ENCODE results near the gene POU2AF2. TPM values are rescaled to one million over a fixed set of nuclear protein-coding genes. Genes with fewer than 3 reads are reported as not detected.
"Not testable (repeated sequence)": the region's sequence is repeated elsewhere in the genome, so short reads cannot be mapped to it uniquely, and the experiment has no call there.

The POU2AF2 gene
- polyA plus RNA-seq, 1 donor = not detected

DNA sequence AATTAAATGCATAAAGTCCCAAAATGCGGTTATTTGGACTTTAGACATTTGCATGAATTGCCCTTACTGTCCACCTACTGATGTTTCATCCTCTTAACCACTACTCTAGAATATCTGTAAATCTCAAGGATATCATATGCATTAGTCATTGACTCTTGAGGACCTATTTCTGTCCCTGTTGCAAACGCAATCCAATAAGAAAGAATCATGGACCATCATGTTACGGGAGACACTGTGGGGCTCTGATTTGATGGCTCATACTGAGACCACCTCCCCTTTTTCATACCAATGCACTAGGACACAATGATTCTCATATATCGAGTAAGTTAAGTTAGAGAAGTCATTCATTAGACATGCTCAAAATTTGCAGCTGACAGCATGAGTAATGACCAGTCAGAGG is 14.4 kb downstream of the POU2AF2 start:
- no peak for DNase-seq

DNA sequence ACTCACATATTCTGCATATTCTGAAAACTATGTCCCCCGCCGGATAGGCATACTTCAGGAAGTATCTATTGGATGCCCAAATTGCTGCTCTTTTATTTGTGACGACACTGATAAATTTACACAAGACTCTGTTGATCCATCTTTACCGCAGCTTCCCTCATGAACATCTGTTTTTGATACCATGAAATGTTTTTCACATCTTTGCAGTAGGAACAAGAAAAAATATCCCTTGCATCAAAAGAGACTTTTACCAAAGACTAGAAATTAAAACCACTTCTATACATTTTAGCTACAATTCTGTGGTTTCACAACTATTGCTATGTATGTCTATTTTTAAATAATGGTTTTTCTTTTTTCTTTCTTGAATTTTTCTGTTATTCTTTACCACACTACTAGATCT is 15.3 kb downstream of the POU2AF2 start:
- no peak for DNase-seq

DNA sequence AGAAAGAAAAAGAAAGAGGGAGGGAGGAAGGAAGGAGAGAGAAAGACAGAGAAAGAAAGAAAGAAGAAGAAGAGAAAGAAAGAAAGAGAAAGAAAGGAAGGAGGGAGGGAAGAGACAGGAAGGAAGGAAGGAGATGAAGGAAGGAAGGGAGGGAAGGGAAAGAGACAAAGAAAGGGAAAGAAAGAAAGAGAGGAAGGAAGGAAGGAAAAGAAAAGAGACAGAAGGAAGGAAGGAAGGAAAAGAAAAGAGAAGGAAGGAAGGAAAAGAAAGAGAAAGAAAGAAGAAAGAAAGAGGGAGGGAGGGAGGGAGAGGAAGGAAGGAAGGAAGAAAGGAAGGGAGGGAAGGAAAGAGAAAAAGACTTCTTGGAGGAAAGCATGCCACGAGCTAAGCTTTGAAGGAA is 19.1 kb downstream of the POU2AF2 start:
- no peak for DNase-seq

DNA sequence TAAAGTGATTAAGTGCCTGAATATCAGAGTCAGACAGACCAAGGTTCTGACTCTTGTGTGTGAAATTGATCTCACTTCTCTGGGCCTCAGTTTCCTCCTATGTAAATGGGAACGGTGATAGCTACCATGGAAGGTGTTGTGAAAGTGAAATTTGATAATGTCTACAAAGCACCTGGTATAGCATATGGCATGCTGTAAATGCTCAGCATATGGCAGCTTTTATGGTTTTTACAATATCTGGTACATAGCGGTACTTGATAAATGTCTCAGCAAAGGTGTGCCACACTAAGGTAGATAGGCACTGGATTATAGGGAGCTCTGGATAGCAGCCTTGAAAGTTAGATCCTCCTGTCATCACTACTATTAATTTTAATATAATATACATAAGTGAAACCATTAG is 19.9 kb downstream of the POU2AF2 start:
- no peak for DNase-seq

DNA sequence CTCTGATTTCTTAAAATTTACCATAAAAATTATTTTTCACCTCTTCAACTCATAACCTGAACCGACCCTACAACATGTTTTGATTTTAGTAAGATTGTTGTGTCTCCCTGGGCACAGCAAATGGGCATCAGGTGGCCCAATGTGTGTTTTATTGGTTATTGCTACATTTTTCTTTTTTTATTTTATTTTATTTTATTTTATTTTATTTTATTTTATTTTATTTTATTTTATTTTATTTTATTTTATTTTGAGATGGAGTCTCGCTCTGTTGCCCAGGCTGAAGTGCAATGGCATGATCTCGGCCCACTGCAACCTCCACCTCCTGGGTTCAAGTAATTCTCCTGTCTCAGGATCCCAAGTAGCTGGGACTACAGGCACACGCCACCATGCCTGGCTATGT is 22.8 kb downstream of the POU2AF2 start:
- DNase-seq = not testable (repeated sequence)

DNA sequence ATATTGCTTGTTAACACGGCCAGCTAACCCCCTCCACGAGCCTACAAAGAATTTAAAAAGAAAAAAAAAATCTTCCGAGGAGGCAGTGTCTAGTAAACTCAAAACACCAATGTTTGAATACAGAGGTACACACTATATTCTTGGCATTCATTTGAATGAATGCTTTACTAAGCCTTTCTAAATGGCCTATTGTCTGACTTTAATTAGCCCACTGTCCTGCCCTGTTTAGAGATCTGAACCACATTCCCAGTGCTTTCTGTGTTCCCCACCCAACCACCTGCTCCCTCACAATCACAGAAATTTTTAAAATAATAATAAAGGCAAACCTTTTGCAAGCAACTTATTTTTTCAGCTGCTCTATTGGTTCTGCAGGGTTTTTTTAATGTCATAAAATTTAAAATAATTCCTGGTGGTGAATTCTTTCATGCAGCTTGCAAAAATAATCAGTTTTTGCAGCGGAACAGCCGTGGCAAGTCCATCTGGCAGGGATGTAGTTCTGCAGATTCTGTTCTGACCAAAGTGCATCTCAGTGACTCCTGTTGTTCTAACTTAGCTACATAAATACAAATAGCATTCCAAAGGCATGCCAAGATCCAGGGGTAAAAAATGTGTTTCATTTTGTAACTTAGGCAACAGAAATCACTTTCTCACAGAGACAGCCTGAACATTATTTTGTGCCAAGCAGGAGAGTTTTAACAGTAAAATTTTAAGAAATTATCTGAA is 23.8 kb downstream of the POU2AF2 start:
- DNase-seq = peak; percentile 42

DNA sequence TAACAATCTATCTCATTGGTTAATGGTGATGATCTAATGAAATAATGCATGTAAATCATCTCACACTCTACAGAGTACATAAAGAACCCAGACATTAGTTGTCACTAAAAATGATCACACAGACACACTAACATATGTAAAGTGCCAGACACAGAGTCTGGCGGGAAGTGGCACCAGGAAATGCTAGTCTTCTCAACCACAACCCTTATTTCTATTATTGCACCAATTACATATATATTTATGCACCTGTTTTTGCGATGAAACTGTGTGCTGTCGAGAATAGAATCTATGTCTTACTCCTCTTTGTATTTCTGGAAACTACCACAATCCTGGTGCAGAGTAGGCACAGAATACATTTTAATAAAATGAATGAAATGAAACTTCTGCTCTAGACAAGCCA is 26.9 kb downstream of the POU2AF2 start:
- no peak for DNase-seq

DNA sequence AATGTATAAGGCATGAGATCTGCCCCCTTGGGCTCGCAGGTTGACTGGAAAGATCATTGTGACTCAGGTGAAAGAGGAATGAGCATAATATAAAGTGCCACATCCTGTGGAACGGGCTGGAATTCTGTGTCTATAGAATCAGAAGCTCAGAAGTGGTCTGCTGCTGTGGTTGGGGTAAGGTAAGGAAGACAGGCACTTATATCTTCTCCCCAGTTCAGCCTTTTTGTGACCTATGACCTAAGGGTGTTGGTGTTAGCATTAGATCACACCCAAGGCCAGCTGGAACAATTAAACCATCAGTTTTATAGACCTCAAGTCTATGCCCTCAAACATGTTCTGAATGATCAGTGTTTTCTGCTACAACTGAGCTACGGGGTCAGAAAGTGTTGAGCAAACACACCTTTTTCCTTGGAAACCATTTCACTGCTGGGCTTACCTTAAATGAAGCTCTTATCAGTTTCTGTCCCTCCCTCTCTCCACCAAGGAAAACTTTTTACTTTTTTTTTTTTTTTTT is 37.1 kb downstream of the POU2AF2 start:
- DNase-seq = no peak

DNA sequence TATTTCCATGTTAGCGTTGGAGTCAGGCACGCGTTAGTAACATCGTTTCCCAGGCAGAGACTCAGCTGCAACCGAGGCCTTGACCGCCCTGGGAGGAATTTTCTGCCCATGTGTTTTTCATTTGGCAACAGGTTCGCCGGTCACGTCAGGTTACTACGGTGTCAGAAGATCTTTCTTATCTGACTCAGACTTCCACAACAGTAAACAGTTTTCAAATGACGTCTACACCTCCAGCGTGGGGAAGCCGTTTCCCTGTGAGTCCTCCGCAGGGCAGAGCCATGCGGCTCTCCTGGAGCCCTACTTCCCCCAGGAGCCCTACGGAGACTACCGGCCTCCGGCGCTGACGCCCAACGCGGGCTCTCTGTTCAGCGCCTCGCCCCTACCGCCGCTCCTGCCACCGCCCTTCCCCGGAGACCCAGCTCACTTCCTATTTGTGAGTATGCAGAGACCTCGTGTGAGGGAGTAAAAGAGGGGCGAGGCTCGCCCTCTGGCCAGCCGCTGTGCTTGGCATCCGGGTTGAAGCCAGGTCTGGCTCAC is 38.5 kb downstream of the POU2AF2 start:
- no peak for DNase-seq

DNA sequence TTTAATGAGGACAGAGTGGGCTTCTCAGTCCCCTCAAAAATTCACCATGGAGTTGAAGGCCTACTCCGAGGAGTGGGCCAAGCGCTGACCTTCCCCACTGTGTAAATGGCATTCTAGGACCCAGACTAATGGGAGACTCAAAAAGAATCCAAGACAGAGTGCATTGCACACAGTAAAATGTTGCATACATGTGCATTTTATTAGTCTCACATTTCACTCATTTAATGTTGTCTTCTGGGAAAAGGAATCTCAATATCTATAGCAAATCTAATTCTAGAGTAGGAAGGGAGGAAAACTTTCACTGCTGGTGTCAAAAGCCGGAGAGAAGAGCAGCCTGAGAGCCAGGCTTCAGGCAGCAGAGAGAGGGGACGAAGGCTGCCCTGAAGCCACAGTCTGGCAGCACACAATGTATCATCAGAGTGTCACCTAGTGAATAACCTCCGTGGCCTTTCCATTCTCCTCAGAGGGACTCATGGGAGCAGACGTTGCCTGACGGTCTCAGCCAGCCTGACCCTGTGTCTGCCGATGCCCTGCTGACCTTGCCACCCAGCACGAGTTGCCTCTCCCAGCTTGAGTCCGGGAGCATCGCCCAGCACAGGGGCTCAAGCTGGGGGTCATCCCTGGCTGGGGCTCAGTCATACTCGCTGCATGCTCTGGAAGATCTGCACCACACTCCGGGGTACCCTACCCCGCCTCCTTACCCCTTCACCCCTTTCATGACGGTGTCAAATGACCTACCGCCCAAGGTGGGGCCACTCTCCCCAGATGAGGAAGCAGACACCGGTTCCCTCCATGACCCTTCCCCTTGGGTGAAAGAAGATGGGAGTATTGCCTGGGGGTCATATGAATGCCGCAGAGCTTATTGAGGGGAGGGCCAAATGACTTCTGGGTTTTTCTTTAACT is 39.9 kb downstream of the POU2AF2 start:
- no peak for DNase-seq

DNA sequence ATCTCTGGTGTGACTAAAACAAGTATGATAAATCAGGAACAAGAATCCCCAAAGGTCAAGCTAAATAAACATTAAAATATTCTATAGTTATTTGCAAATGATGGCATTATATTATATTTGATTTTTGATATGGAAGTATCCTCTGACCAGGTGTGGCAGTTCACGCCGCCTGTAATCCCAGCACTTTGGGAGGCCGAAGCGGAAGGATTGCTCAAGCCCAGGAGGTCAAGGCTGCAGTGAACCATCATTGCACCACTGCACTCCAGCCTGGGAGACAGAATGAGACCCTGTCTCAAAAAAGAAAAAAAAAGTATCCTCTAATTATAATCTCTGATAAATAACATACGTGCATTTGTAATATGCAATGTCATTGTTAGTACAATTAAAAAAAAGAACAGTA is 46.2 kb downstream of the POU2AF2 start:
- no peak for DNase-seq

DNA sequence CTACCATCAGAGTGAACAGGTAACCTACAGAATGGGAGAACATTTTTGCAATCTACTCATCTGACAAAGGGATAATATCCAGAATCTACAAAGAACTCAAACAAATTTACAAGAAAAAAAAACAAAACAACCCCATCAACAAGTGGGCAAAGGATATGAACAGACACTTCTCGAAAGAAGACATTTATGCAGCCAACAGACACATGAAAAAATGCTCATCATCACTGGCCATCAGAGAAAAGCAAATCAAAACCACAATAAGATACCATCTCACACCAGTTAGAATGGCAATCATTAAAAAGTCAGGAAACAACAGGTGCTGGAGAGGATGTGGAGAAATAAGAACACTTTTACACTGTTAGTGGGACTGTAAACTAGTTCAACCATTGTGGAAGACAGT is 46.9 kb downstream of the POU2AF2 start:
- DNase-seq = not testable (repeated sequence)

DNA sequence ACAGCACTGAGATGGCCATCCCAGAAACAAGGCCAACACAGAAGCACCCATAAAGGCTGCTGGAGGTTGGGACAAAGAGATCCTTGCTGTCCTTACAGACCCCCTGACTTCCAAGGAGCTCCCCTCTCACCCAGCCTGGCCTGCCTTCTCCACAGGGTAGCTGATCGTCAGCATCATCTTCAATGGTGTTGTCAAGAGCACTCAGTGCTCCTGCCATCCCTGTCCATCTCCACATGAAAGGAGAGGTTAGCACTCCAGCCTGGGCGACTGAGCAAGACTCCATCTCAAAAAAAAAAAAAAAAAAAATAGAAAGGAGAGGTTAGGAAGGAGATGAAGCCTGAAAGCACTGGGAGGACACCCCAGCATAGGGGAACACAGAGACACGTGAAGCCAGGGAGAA is 50.7 kb downstream of the POU2AF2 start:
- DNase-seq = no peak

DNA sequence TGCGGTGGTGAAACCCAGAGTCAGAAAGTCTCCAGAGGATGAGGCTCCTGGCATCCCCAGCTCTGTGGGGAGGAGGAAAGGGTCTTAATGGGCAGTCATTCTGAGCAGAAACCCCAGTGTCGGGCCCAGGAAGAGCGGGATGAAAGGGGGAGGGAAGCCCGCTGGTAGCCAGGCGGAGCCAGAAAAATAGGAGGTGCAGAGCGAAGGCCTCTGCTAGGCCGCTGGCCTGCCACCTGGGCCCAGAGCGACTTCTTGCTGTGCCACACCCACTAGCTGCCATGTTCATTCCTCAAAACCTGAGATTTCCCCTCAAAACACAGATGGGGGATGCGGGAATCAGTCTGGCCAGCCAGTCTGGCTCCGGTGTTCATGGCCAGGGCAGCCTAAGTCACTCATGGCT is 52.2 kb downstream of the POU2AF2 start:
- no peak for DNase-seq

DNA sequence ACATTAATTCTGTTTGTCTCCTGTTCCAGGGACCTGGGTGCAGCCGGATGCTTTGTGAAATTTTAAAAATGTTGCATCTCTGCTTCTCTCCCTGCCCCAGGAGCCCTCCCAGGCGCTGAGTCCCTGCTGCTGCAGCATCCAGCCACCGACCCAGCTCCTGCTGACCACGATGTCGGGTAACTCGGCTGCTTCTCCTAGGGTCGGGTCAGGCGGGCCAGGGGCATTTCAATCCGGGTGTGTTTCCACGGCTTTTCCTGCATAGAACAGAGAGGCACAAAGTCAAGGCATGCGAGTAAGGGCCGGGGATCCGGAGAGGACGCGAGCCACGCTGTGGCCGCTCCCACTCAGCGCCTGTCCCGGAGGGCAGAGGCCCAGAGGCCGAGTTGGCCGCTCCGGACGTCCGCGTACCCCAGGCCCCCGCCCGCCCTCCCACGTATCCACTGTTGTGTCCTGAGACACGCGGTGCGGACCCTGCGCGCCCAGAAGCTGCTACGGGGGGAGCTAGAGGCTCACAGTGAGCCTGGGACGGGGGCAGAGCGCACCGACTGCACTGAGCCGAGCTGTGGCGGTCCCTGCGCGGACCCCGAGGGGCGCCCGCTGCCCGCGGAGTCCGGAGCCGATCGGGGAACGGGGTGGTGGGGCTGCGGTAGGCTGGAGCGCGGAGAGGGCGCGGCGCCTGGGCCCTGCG is 53.0 kb downstream of the POU2AF2 start, which contains the start of gene POU2AF3:
POU2AF3 (plus strand) TSS at position 134 of the 688 bp plus-strand sequence; CDS start at position 170, 36 bp downstream.
- DNase-seq = no peak

DNA sequence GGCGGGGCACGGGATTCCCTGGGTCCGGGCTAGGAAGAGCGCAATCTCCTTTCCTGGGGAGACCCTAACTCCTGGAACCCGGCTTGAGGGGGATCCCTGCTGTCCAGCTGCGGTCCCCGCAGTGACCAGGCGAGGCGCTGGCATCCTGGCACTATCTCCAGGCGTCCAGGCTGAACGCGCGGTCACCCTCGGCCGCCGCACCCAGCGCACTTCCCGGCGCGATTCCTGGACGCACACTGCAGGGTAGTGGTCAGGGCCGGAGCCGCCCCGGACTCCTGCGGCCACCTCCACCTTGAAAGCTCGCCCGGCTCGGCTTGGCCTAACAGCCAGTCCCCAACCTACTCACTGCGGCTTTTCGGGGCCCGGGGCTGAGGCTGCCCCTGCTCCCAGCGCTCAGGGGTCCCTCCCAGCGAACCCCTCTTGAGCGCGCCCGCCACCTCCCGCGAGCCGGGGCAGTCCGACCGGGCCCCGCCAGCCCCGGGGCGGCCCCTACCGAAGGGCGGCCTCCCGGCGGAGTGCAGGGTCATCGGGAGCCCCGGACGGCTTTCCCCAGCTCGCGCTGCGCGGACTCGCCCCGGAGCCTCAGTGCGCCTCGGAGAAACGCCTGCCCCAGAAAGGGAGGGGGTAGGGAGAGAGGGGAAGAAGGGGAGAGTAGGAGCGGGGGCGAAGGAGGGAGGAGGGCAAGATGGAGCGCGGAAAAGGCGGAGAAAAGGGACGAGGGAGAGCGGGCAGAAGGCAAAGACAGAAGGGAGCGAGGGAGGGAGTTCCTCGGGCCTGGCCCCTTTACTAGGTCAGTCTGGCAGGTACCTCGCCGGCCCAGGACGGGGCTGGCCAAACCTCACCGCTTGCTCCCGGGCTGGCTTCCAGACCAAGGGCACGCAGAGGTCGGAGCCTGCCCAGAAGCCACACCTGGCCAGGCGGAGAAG is 53.8 kb downstream of the POU2AF2 start:
- peak; percentile 67 for DNase-seq

DNA sequence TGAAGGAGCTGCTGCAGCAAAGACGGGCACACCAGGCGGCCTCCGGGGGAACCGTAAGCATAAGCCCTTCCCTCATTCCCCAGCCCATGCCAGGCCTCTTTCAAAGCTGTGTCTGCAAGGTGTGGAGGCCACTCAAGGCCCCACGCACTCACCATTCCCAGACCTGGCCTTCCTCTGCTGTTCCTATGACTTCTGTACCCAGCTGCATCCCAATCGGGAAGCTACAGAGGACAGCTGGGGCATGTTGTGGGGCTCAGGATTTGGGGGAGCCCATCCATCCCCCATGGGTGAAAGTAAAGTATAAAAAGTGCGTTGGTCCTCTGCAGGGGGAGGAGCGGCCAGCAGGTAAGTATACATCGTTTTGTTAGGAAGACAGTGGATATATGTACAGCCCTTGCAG is 55.0 kb downstream of the POU2AF2 start:
- no peak for DNase-seq

DNA sequence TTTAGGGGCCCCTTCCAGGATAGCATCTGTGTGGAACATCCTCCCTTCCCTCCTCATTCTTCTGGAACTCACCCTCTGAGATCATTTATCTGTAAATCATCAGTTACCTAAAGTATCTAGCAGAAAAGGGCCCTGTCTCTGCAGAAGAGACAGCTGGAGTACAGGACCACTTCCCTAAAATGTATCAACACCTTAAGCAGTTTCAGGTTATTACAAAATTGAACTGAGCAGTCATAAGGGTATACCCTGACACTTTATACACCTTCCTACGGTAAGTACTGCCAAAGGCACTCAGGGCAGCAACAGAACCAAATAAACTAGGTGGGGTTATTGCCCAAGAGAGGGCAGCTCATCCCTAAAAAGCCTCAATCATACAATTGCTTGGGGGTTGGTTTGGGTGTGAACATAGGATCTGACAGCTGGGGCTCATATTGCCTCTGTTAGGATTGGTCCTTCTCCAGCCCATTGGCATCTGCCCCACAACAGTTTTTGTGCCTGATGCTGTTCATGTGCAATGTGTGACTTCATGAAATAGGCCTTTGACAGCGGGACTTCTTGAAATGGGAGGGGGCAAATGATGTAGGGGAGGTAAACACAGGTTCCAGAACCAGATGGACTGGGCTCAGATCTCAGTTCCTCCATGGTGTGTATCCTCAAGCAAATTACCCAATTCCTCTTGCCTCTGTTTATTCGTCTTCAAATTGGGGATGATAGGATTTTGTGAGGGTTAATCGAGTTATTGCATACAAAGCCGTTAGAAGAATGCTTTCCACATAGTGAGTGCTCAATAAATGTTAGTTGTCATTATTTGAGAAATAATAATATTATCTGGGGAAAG is 55.7 kb downstream of the POU2AF2 start:
- no peak for DNase-seq

DNA sequence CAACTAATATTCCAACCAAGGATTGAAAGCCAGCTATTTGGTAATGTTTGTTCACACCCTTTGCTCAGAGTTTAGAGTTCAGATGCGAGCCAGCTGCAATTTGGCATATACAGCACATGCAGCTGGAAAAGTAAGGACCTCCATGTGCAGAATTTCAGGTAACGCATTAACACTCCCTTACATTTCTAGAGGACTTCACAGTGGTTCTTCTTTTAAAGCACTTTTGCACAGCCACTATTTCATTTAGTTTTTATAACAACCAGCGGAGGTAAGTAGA is 56.3 kb downstream of the POU2AF2 start:
- DNase-seq = no peak

DNA sequence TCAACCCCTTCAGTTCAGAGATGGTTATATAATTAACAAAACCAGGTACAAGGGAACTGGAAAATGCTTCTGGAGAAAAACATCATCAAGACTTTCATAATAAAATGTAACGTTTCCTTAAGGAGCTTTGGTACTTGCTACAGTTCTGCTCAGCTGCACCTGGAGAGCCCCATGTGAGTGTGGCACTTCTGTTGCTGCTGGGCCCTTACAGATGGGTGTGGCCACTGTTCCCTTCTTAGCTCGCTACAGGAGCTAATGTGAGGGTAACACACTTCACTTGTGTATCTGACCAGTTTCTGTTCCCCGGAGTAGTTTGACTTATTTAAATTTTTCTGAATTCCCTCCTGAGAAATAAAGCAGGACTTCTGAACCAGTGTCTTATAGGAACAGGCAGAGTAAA is 56.8 kb downstream of the POU2AF2 start:
- no peak for DNase-seq

DNA sequence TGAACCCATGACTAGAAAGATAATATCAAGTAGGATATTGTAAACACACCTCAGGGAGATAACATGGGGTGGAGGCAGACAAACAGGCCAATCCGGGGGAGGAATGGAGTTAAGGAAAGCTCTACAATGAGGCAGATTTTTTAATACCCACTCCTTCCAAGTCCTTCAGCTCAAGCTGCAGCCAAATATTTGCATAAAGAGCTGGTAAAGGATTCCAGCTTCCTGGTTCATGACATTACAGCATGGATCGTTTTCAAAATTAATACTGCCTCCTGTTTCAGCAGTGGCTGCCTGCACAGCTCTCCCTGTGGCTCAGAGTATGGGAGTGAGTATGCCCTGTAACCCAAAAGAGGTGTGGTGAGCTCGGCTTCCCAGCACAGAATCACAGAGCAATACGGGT is 57.9 kb downstream of the POU2AF2 start:
- DNase-seq = peak; percentile 36
